Naive thymus-derived CD8-positive, alpha-beta T cell (primary cell): ENCODE data around the gene PARN. TPM values are rescaled to one million over a fixed set of nuclear protein-coding genes. Genes with fewer than 3 reads are reported as not detected.

Source experiments
- ATAC-seq, 2 donors: fragments of 150-1000 bp; cut with Tn5 transposase in 1 of 2; sonication (Bioruptor Pico), chemical (Tn5 transposase) in 1 of 2; 1 replicate in 1 of 2; 2 replicates in 1 of 2; pipeline ENCODE4 v1.10.0; 2021; ENCODE audit warnings: mild to moderate bottlenecking in 2 of 2, moderate library complexity in 2 of 2
- POLR2A ChIA-PET: fragments of 350-600 bp; sonication (Branson Sonifier 250); formaldehyde crosslinking; loops from one replicate; lab custom pipeline; 2021; ENCODE audit warnings: antibody characterized with exemption; lab: Charles Lee
- DNase-seq, 10 donors: peaks; one replicate each; pipeline versions ENCODE4 v3.0.0 to v3.0.0-alpha.2; 2020 to 2022
- H3K27ac Mint-ChIP-seq, 10 donors: one replicate each; pipeline ENCODE4 v1.8.0; 2020 to 2022; ENCODE audit warnings: mild to moderate bottlenecking in 10 of 10, mixed read lengths in 10 of 10, moderate library complexity in 4 of 10, inconsistent platforms in 1 of 10
- H3K27me3 Mint-ChIP-seq, 5 donors: one replicate each; pipeline ENCODE4 v1.8.0; 2021 to 2022; ENCODE audit warnings: mixed read lengths in 5 of 5
- H3K36me3 Mint-ChIP-seq, 3 donors: one replicate each; pipeline ENCODE4 v1.8.0; 2020 to 2022; ENCODE audit warnings: mixed read lengths in 3 of 3, mild to moderate bottlenecking in 2 of 3, inconsistent platforms in 1 of 3
- H3K4me1 Mint-ChIP-seq, 4 donors: one replicate each; pipeline ENCODE4 v1.8.0; 2021 to 2022; ENCODE audit warnings: mixed read lengths in 4 of 4
- H3K4me3 Mint-ChIP-seq, 10 donors: one replicate each; pipeline ENCODE4 v1.8.0; 2020 to 2022; ENCODE audit warnings: mild to moderate bottlenecking in 10 of 10, mixed read lengths in 10 of 10, moderate library complexity in 6 of 10, inconsistent platforms in 1 of 10
- H3K9me3 Mint-ChIP-seq, 9 donors: one replicate each; pipeline ENCODE4 v1.8.0; 2020 to 2022; ENCODE audit warnings: mixed read lengths in 9 of 9, mild to moderate bottlenecking in 3 of 9, inconsistent platforms in 1 of 9, moderate library complexity in 1 of 9
- polyA plus RNA-seq, 3 donors: library from polyadenylated mRNA; unstranded; fragments of 300-500 nt; fragmentation: Illumina TruSeq; gene quantifications; one replicate each; pipeline ENCODE4 v1.2.3, GENCODE V29; 2021
- total RNA-seq, 8 experiments: library from RNA in 2 of 8; stranded (reverse) in 2 of 8; gene quantifications; one replicate each; pipeline ENCODE4 v1.2.3 and lab custom pipeline; 2021 to 2026

PARN gene
- total and polyA plus RNA-seq, 5 experiments from 2014 or later = 40.8 to 50.8 (median 47.9) TPM

DNA sequence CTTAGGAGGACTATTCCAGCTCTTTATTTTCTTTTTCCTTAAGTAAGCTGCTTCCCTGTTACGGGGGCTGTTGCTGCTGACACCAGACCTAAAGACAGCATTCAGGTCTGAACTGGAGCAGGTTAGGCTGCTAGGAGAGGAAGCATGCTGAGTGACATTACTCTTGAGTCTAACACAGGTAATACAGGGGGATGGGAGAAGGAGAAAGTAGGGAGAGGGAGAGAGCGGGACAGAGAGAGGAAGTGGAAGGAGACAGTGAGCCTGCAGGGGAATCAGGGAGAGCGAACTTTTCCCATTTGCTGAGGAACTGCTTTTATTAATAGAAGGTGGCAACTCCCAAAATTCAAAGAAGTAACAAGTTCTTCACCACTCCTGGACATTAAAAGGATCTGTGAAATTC is 130.9 kb downstream of the PARN start:
- DNase-seq = no peak
- POLR2A ChIA-PET = no interaction called here
- no peaks in the 10 kb centered on the region for H3K27me3 Mint-ChIP-seq
- peaks cover 19 to 39% (median 25%) of the 10 kb centered on the region in 4 donors for H3K4me1 Mint-ChIP-seq
- ATAC-seq = no peak
- peaks cover 0 to 19% (median 5%) of the 10 kb centered on the region in 3 donors for H3K36me3 Mint-ChIP-seq
- no peak overlapping the region for H3K4me3 Mint-ChIP-seq
- peak overlapping the region in 1 of 10 donors; percentile 63 for H3K27ac Mint-ChIP-seq
- H3K9me3 Mint-ChIP-seq = no peaks in the 10 kb centered on the region

DNA sequence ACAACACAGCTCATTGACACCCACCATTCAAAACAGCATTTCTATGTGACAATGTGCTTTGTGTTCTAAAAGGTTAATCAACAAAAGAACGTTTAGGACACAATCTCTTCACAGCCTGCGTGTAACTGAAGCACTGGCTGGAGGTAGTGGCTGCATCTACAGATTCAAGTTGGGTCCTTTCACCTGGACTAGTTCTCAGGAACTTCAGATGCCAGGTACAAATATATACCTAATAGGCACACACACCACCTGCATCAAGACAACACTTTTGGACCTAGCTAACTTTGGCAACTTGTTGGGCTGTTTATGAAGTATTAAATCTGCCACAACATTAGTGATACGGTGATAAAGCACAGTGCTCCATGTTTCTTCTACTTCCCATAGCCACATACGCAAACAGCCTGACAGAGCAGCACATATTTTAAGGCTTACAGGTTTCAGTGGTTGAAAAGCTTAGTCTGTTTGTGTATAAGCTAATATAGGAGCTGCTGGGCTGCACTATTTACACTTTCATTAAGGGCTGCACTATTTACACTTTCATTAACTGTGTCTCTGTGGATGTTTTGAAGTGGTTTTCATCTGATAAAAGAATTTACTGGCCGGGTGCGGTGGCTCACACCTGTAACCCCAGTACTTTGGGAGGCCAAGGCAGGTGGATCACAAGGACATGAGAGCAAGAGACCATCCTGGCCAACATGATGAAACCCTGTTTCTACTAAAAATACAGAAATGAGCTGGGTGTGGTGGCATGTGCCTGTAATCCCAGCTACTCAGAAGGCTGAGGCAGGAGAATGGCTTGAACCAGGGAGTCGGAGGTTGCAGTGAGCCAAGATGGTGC is 132.6 kb downstream of the PARN start:
- Mint-ChIP-seq H3K9me3 (no peaks in the 10 kb centered on the region), H3K36me3 (peaks cover 0 to 24% (median 5%) of the 10 kb centered on the region in 3 donors), H3K27ac (peak overlapping the region in 1 of 10 donors; percentile 26), H3K4me3 (no peak overlapping the region), H3K27me3 (no peaks in the 10 kb centered on the region), H3K4me1 (peaks cover 32 to 46% (median 34%) of the 10 kb centered on the region in 4 donors)
- DNase-seq (no peak), ATAC-seq (no peak)
- POLR2A ChIA-PET = interaction anchor here (0.7 kb wide), 1 partner anchor 136 kb away, joined by 5 read pairs; no protein-coding TSS in a partner anchor

DNA sequence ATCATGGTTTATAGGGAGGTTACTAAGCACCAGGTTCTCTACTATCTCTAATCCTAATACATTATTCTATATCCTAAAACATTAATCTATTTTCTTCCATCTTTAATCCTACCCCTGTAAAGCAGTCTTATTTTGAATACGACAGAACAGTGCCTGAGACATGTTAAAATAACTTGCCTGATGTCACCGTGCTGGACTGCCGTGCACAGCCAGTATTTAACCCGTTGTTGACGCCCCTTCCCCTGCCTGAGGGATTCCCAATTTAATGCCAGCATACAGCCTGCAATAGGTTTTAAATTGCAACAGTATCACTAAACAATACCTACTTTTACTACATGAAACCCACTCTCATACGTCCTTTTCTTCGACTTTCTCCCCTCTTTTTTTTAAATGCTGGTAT is 133.3 kb downstream of the PARN start:
- DNase-seq (no peak), ATAC-seq (no peak)
- POLR2A ChIA-PET = no interaction called here
- H3K9me3 Mint-ChIP-seq = no peaks in the 10 kb centered on the region
- H3K27me3 Mint-ChIP-seq = no peaks in the 10 kb centered on the region
- H3K27ac Mint-ChIP-seq = peak overlapping the region in 2 of 10 donors; percentile 6 to 26
- peaks cover 0 to 24% (median 5%) of the 10 kb centered on the region in 3 donors for H3K36me3 Mint-ChIP-seq
- H3K4me1 Mint-ChIP-seq = peaks cover 35 to 45% (median 38%) of the 10 kb centered on the region in 4 donors
- H3K4me3 Mint-ChIP-seq = no peak overlapping the region

- H3K27me3 Mint-ChIP-seq = no peaks in the 10 kb centered on the region
- POLR2A ChIA-PET = no interaction called here
Measured at GRCh38 chr16:14496047-14496770, 133.9 kb downstream of the PARN start.

GRCh38 chr16:14495213-14496046 is 134.6 kb downstream of the PARN start:
- Mint-ChIP-seq H3K4me1 (peaks cover 35 to 45% (median 39%) of the 10 kb centered on the region in 4 donors), H3K27me3 (no peaks in the 10 kb centered on the region), H3K4me3 (no peak overlapping the region), H3K36me3 (peaks cover 0 to 24% (median 5%) of the 10 kb centered on the region in 3 donors), H3K27ac (peak overlapping the region in 3 of 10 donors; percentile 17 to 80 (median 54)), H3K9me3 (no peaks in the 10 kb centered on the region)
- no peak for DNase-seq
- ATAC-seq = no peak
- POLR2A ChIA-PET = no interaction called here

More at GRCh38 chr16:14496047-14496770, 133.9 kb downstream of the PARN start:
- Mint-ChIP-seq H3K4me1 (peaks cover 35 to 45% (median 38%) of the 10 kb centered on the region in 4 donors), H3K4me3 (peak overlapping the region in 1 of 10 donors; percentile 64), H3K36me3 (peaks cover 0 to 24% (median 5%) of the 10 kb centered on the region in 3 donors), H3K27ac (peak overlapping the region in 2 of 10 donors; percentile 6 to 54), H3K9me3 (no peaks in the 10 kb centered on the region)
- DNase-seq (no peak), ATAC-seq (no peak)

GRCh38 chr16:14494396-14494966 is 135.6 kb downstream of the PARN start:
- no peak for DNase-seq
- no peak for ATAC-seq
- Mint-ChIP-seq H3K36me3 (peaks cover 0 to 24% (median 5%) of the 10 kb centered on the region in 3 donors), H3K4me3 (no peak overlapping the region), H3K27ac (peak overlapping the region in 3 of 10 donors; percentile 35 to 80 (median 54)), H3K9me3 (no peaks in the 10 kb centered on the region), H3K27me3 (no peaks in the 10 kb centered on the region), H3K4me1 (peaks cover 36 to 49% (median 40%) of the 10 kb centered on the region in 4 donors)
- POLR2A ChIA-PET = no interaction called here

- ATAC-seq (no peak), DNase-seq (no peak)
- POLR2A ChIA-PET = no interaction called here
- Mint-ChIP-seq H3K27me3 (no peaks in the 10 kb centered on the region), H3K36me3 (peaks cover 0 to 23% (median 5%) of the 10 kb centered on the region in 3 donors), H3K27ac (peak overlapping the region in 1 of 10 donors; percentile 18), H3K4me3 (no peak overlapping the region), H3K9me3 (no peaks in the 10 kb centered on the region), H3K4me1 (peaks cover 37 to 56% (median 44%) of the 10 kb centered on the region in 4 donors)
Measured at GRCh38 chr16:14493791-14494190, 136.3 kb downstream of the PARN start.

DNA sequence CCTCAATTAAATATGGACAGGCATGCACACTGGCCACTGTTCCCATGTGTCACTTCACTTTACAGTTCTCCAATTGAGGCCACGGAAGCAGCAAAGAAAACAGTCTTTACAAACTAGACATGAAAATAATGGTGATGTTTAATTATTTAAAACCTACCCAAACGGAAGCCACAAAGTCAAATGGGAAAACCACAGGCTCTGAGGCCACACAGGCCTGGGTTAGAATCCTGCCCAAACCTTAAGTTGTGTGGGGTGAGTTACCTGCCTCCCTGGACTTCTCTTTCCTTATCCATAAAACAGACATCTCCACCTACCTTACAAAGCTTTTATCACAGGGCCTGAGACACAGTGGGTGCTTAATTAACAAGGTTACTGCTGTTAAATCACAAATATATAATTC is 137.4 kb downstream of the PARN start:
- Mint-ChIP-seq H3K4me3 (peak overlapping the region in 2 of 10 donors; percentile 8 to 24), H3K9me3 (no peaks in the 10 kb centered on the region), H3K27me3 (no peaks in the 10 kb centered on the region), H3K27ac (peak overlapping the region in 5 of 10 donors; percentile 22 to 79 (median 52)), H3K4me1 (peaks cover 43 to 67% (median 55%) of the 10 kb centered on the region in 4 donors), H3K36me3 (peaks cover 0 to 18% (median 0%) of the 10 kb centered on the region in 3 donors)
- POLR2A ChIA-PET = no interaction called here
- no peak for ATAC-seq
- DNase-seq = no peak

- H3K27ac Mint-ChIP-seq = peak overlapping the region in 6 of 10 donors; percentile 22 to 79 (median 48)
- peaks cover 42 to 67% (median 57%) of the 10 kb centered on the region in 4 donors for H3K4me1 Mint-ChIP-seq
- H3K9me3 Mint-ChIP-seq = no peaks in the 10 kb centered on the region
- POLR2A ChIA-PET = no interaction called here
- peaks cover 0 to 18% (median 0%) of the 10 kb centered on the region in 3 donors for H3K36me3 Mint-ChIP-seq
- peak overlapping the region in 1 of 10 donors; percentile 37 for H3K4me3 Mint-ChIP-seq
- DNase-seq (no peak), ATAC-seq (no peak)
- no peaks in the 10 kb centered on the region for H3K27me3 Mint-ChIP-seq
Measured at GRCh38 chr16:14491861-14492529, 138.1 kb downstream of the PARN start.

- Mint-ChIP-seq H3K4me1 (peaks cover 32 to 55% (median 46%) of the 10 kb centered on the region in 4 donors), H3K36me3 (peaks cover 0 to 12% (median 0%) of the 10 kb centered on the region in 3 donors), H3K27ac (peak overlapping the region in 2 of 10 donors; percentile 62 to 77), H3K27me3 (no peaks in the 10 kb centered on the region), H3K4me3 (no peak overlapping the region), H3K9me3 (no peaks in the 10 kb centered on the region)
- ATAC-seq (no peak), DNase-seq (no peak)
- POLR2A ChIA-PET = no interaction called here
Measured at GRCh38 chr16:14490235-14490634, 139.8 kb downstream of the PARN start.

DNA sequence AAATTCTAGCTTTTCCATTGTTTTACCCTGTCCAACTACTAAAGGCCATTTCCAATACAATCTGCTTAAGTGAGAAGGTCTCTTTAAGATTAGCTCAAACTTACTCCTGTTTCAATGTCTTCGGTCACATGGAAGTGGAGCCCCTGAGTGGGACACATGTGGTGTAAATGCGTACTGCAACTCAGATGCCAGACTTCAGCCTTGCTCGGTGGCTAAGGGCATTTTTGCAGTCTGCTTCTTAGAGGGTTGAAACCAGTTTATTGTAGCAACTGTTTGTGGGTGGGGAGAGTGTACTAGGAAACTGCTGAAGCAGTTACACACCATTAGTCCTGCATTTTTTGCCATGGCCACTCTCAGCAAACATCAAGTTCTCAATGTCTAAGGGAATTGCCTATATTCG is 140.6 kb downstream of the PARN start:
- ATAC-seq = peak in 1 of 2 donors; percentile 29
- H3K27me3 Mint-ChIP-seq = no peaks in the 10 kb centered on the region
- no peaks in the 10 kb centered on the region for H3K9me3 Mint-ChIP-seq
- H3K4me3 Mint-ChIP-seq = no peak overlapping the region
- peak in 1 of 10 donors; percentile 7 for DNase-seq
- H3K4me1 Mint-ChIP-seq = peaks cover 27 to 47% (median 43%) of the 10 kb centered on the region in 4 donors
- H3K27ac Mint-ChIP-seq = peak overlapping the region in 1 of 10 donors; percentile 32
- POLR2A ChIA-PET = interaction anchor here (0.7 kb wide), 1 partner anchor 566 kb away, joined by 3 read pairs; no protein-coding TSS in a partner anchor
- peaks cover 0 to 7% (median 2%) of the 10 kb centered on the region in 3 donors for H3K36me3 Mint-ChIP-seq
